M059J (cell line): ENCODE results near the gene FNDC8. TPM values are rescaled to one million over a fixed set of nuclear protein-coding genes. Genes with fewer than 3 reads are reported as not detected.
"Not testable (repeated sequence)": the region's sequence is repeated elsewhere in the genome, so short reads cannot be mapped to it uniquely, and the experiment has no call there.

Source experiments
- DNase-seq: peaks from one replicate; pipeline ENCODE4 v3.0.0-alpha.2; 2012; ENCODE audit warnings: low read depth
- total RNA-seq: library from RNA; depleted of rRNA; stranded (reverse); fragments of >200 nt; shearing (Covaris generic); gene quantifications from 2 replicates; pipeline ENCODE4 v1.2.3, GENCODE V29; 2014; rRNA removed

The FNDC8 gene
- total RNA-seq: not detected in 2 replicates

DNA sequence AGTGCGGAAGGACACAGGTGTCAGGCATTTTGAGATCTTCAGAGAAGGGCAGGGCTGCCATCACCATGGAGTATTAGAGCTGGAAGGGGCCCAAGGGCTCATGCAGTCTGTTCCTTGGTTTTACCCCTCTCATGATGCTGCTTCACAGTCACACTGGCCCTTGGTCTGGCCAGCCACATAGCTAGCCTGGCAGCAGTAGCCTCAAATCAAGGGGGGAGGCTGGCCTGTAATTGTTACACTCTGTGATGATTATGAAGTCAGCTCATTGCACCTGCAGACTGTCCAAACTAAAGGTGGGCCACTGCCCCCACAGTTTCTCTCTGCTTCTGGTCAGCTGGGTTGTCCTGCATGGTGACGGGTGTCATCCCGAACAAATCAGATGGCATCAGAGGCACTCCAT lies at the start of gene FNDC8:
Gene FNDC8, plus strand, starts transcription at position 301 of the 400 bp plus-strand sequence. Its CDS starts 79 bp downstream, at position 380.
- DNase-seq: no peak

DNA sequence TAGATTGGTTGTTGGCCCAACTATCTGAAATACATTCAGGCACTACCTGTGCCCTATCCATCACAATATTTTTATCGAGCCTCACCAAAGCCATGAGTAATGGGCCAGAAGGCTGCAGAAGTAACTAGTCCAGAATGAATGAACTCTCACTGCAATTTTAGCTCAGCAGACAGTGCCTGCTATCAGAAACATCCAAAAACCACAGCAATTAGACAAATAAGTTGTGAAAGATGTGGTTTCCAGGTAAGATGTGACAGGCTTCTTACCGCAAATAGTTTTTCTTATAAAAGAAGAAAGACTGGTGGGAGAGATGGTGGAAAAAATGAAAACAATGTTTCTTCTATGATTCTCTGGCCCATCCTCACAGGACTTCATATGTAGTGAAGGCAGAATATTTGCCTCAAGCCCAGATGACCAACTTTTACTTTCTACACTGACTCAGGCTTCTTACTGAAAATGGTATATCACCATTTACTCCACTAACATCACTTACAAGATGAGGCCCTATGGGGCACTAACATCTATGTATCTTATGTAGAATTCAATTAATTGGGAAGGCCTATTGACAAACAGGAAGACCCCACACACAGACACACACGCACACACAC lies 48.1 kb upstream of the FNDC8 start:
- no peak for DNase-seq

GRCh38 chr17:35073991-35074627 lies 47.3 kb upstream of the FNDC8 start:
- no peak for DNase-seq

- DNase-seq: no peak
These were observed 46.4 kb upstream of the FNDC8 start for GRCh38 chr17:35074711-35075707.

DNA sequence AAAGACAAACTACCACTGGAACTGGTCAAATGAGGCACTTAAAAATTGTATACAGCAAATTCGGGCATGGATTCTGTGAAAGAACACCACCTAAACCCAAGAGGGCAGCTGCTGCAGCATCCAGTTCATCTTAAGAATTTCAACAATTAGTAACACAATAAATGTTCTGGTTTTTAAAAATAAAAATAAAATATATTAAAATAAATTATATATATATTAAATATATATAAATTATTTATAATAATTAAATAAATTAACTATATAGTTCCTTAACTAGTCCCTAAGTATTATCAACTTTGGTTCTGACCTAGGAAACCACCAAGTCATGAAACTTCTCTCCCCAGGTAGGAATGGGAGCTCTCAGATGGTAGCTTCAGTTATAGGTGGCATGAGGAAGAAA lies 44.5 kb upstream of the FNDC8 start:
- no peak for DNase-seq

DNA sequence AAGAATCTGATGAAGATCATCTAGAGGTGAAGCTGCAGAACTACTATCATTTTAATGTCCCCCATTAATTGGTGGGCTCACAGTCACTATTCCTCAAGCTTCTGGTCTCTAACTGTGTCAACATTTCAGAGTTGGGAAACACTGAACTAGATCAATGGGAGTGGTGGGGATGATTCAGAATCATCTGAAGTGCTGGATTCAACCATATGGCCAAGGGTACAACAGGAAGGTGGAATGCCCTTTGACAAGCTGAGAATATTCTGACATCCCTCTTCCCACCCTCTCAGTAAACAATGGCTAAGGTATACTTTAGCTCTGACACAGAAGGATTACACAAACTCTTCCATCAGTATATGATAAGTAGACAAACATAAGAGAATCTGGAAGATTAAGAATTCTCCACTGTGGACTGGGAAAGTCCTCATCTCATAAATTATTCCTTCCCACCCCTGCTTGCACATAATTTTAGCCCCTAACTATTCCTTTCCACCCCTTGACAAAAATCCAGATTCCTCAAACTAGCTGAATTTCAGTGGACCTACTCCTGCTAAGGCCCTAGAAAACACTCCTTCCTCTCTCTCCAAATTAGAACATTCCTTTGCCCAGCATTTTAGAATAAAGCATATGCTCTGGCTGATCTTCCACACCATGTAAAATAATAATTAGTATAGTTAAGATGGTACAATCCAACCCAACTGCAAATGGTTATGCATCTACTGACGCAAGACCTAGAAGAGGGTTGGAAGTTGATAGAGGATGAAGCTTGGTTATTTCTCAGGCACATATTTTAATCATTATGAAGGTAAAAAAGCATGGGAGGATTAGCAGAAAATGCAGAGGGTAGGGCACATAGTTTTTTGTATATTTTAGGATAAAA lies 41.6 kb upstream of the FNDC8 start:
- no peak for DNase-seq

DNA sequence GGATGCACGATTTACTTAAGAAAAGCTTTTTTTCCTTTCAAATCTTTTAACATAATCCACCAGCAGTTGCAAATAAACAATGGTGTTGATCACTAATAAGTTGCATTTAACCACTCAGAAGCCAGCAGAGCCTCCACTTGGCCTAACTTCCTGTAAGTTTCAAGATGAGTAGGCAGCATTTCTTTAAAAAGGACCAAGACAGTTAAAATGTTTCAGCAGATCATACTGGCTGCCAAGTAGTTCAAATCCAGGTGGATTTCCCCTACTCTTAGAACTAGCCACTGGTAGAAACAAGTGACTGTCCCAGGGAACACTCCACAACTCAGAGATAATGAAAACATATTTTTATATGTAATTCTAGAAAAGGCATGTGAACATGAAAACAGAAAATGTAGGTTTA lies 40.9 kb upstream of the FNDC8 start:
- DNase-seq: no peak

DNA sequence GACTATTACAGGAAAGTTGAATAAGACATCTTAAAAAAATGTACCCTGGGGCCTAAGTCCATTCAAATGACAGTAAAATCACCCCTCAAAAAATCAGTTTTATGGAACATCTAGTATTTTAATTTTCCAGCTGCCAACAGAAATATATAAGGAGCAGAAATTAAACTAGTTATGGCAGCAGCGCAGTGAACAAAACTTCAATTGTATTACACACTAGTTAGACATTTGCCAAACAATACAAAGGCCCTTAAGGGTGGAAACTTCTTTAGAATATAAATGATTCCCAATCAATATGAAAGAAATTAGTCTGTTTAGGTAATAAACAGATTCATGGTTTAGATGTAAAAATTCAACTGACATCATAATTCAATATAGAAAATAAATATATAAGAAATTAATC lies 39.8 kb upstream of the FNDC8 start:
- DNase-seq: no peak

- peak; percentile 97 for DNase-seq
These were observed 39.2 kb upstream of the FNDC8 start for GRCh38 chr17:35082073-35082657.

GRCh38 chr17:35083071-35083470 lies 38.3 kb upstream of the FNDC8 start:
- no peak for DNase-seq

- peak; percentile 84 for DNase-seq
These were observed 36.4 kb upstream of the FNDC8 start for GRCh38 chr17:35084987-35085386.

GRCh38 chr17:35086164-35086563 lies 35.3 kb upstream of the FNDC8 start:
- no peak for DNase-seq

DNA sequence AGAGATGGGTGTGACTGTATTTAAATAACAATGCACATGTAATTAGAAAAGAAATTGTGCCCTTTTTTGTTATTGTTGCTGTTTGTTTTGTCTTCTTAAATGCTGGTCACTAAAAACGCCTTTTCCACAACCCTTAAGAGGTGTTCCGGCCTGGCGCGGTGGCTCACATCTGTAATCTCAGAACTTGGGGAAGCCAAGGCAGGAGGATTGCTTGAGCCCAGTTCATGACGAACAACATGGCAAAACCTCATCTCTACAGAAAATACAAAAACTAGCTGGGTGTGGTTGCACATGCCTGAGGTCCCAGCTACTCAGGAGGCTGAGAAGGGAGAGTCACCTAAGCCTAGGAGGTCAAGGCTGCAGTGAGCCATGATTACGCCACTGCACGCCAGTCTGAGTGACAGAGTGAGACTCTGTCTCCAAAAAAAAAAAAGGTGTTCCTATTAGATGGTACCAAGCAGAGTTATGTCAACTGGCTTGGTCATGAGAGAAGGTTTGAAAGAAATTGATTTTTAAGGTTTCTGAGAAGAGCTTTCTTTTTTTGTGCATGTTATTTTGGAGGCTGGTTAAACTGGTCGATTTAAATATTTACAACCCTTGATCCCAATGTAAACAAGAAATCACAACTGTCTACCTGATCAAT lies 34.4 kb upstream of the FNDC8 start:
- no peak for DNase-seq

DNA sequence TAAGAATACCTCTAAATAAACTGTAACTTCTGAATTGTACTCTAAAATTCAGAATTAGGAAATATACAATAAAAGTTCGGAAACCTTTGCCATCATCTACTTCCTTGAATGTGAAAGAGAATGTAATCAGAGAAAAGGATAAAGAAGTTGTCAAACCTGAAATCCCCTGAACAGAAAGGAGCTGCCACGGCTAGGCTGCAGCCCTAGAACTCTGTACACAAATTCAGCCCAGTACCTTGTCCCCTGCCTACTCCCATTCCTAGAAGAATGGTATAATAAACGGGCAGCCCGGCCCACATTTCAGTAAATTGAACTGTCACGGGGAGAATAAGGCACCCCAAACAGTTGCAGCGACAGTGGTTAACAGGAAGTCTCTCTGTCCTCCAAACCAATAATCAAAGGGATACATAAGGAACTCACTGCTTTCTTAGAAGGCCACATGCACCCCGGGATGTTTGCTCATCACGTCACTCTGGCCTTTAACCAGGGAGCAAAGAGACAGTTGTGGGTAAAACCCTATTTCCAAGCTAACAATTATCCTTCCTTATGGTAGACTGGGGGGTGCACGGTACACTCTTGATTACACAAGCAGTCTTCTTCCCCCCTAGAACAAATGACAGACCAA lies 33.6 kb upstream of the FNDC8 start:
- peak; percentile 41 for DNase-seq

DNA sequence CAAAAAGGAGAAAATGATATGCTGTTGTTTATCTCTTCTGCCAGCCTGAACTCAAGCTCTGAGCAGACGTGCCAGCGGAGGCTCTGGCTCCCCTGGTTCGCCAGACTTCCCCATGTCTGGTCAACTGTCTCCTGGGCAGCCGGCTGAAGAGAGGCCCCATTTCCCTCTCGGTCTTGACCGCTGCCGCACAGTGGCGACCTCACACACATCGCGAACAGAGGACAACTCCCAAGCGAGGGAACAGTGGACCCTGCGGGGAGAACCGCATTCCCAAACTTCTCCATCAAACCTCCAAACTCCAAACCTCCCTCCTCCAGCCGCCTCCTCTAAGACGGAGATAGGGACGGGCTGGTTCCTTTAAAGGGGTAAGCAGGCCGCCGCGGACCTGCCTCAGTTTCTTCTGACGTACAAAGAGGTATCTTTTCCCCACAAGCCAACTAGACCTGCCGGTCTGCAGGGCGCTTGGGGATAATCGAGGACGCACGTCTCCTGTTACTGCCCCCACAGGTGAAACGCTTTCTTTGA lies 33.0 kb upstream of the FNDC8 start:
- DNase-seq: peak; percentile 73

- DNase-seq: peak; percentile 74
These were observed 32.4 kb upstream of the FNDC8 start for GRCh38 chr17:35088881-35089585.

DNA sequence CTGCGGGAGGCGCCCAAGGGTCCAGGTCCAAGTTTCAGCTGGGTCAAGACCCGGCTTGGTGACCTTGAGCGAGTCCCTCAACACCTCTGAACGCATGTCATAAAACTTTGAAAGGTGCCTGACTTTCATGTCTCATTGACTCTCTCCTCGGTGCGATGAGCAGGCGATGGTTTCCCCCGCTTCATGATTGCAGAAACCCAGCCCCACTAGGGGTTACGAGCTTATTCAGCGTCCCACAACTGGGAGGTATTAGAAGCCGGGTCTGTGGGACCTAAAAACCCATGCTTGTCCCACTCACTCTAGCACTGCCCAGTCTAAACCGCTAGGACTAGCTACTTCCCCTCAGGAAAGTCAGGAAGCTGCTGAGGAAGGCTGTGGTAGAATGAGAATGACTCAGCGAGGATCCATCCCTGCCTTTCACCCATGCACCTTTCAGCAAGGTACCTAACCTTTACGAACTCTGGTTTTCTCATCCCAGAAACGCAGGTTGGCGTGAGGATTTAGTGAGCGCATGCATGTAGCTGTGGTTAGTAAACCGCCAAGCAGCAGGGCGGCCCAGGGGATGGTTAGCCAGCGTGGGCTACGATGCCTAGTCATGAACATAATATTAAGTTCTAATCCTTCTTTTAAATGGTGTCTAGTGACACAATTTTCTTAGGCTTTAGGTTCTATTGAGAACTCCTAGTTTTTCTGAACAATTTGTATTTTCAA lies 31.7 kb upstream of the FNDC8 start:
- DNase-seq: peak; percentile 76

DNA sequence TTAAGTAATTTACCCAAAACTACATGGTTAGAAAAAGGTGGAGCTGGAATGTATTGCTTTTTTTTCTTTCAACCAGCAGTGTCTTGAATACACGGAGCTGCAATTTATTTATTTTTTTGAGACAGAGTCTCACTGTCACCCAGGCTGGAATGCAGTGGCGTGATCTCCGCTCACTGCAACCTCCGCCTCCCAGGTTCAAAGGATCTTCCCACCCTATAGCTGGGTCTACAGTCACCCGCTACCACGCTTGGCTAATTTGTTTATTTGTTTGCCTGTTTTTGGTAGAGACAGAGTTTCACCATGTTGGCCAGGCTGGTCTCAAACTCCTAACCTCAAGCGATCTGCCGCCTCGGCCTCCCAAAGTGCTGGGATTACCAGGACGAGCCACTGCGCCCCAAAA lies 30.7 kb upstream of the FNDC8 start:
- not testable (repeated sequence) for DNase-seq

DNA sequence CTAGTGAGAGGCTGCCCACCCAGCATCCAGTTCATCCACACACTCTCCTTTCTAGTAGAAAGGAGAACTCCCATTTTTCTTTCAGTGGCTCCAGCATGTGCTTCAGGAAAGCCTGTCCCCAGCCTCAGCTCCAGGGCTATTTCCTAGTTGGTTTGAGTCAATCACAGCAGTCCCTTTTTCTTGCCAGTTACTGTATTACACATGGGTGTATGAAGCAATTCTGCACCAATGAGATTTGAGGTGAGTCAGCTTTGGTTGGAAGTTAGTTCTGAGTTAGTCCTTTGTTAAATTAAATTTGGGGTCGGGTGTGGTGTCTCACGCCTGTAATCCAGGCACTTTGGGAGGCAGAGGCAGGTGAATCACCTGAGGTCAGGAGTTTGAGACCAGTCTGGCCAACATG lies 26.5 kb upstream of the FNDC8 start:
- peak; percentile 85 for DNase-seq
